GM23338 (cell line): ENCODE measurements around the gene CYBC1. TPM values are rescaled to one million over a fixed set of nuclear protein-coding genes. Genes with fewer than 3 reads are reported as not detected.

ENCODE experiments used
- ATAC-seq: fragments of 200-7000 bp; cut with Tn5 transposase; 3 replicates; pipeline ENCODE4 v1.9.1; 2020
- DNase-seq: peaks from one replicate; pipeline ENCODE4 v3.0.0-alpha.2; 2015; ENCODE audit warnings: low spot score
- H2AFZ ChIP-seq: fragments of 200-600 bp; sonication (generic); 2 replicates; pipeline ENCODE4 v1.8.0; 2016; ENCODE audit warnings: antibody characterized with exemption, mild to moderate bottlenecking, moderate library complexity
- H3F3A ChIP-seq: fragments of 200-600 bp; sonication (generic); replicated peaks from 2 replicates; pipeline ENCODE4 v1.8.0; 2017; ENCODE audit warnings: antibody characterized with exemption, mixed run types, low read depth
- H3K27ac ChIP-seq: fragments of 200-600 bp; sonication (generic); 2 replicates; pipeline ENCODE4 v1.6.1; 2016; ENCODE audit warnings: low read depth
- H3K27me3 ChIP-seq: fragments of 200-600 bp; sonication (generic); 2 replicates; pipeline ENCODE4 v1.8.0; 2016; ENCODE audit warnings: mild to moderate bottlenecking, mixed run types, moderate library complexity; ENCODE audit not compliant: insufficient read depth
- H3K36me3 ChIP-seq: fragments of 200-600 bp; sonication (generic); 2 replicates; pipeline ENCODE4 v1.8.0; 2016; ENCODE audit warnings: mild to moderate bottlenecking; ENCODE audit not compliant: insufficient read depth
- H3K4me1 ChIP-seq: fragments of 200-600 bp; sonication (generic); 2 replicates; pipeline ENCODE4 v1.8.0; 2016; ENCODE audit warnings: mild to moderate bottlenecking, moderate library complexity; ENCODE audit not compliant: insufficient read depth
- H3K4me2 ChIP-seq: fragments of 200-600 bp; sonication (generic); 2 replicates; pipeline ENCODE4 v1.7.1; 2017; ENCODE audit warnings: mixed run types
- H3K4me3 ChIP-seq: fragments of 200-600 bp; sonication (generic); 2 replicates; pipeline ENCODE4 v1.6.1; 2016; ENCODE audit warnings: mixed run types
- H3K79me2 ChIP-seq: fragments of 200-600 bp; sonication (generic); replicated peaks from 2 replicates; pipeline ENCODE4 v1.8.0; 2017; ENCODE audit warnings: mild to moderate bottlenecking; ENCODE audit not compliant: insufficient read depth
- H3K9me2 ChIP-seq: fragments of 200-600 bp; sonication (generic); 2 replicates; pipeline ENCODE4 v1.8.0; 2017; ENCODE audit not compliant: insufficient read depth
- H4K20me1 ChIP-seq: fragments of 200-600 bp; sonication (generic); replicated peaks from 2 replicates; pipeline ENCODE4 v1.8.0; 2017; ENCODE audit warnings: mild to moderate bottlenecking; ENCODE audit not compliant: insufficient read depth
- H3K27ac Mint-ChIP-seq: 2 replicates; pipeline ENCODE4 v1.8.0; 2020; ENCODE audit warnings: inconsistent platforms, mild to moderate bottlenecking, moderate library complexity, mixed read lengths
- H3K27me3 Mint-ChIP-seq: 3 replicates; pipeline ENCODE4 v1.8.0; 2022; ENCODE audit warnings: low read depth, mild to moderate bottlenecking, moderate library complexity, mixed read lengths, inconsistent platforms; ENCODE audit not compliant: insufficient read depth, poor library complexity
- H3K36me3 Mint-ChIP-seq: 3 replicates; pipeline ENCODE4 v1.8.0; 2021; ENCODE audit warnings: low read depth, mild to moderate bottlenecking, inconsistent platforms, moderate library complexity, mixed read lengths
- H3K4me1 Mint-ChIP-seq: 3 replicates; pipeline ENCODE4 v1.8.0; 2020; ENCODE audit warnings: mild to moderate bottlenecking, inconsistent platforms, mixed read lengths
- H3K4me3 Mint-ChIP-seq: 3 replicates; pipeline ENCODE4 v1.8.0; 2021; ENCODE audit warnings: moderate library complexity, mild to moderate bottlenecking, inconsistent platforms, mixed read lengths
- H3K9me3 Mint-ChIP-seq: 3 replicates; pipeline ENCODE4 v1.8.0; 2020; ENCODE audit warnings: moderate library complexity, mild to moderate bottlenecking, inconsistent platforms, mixed read lengths
- CREB1 ChIP-seq: fragments of 250-450 bp; sonication (Bioruptor Pico); IDR thresholded peaks from 2 replicates; pipeline ENCODE4 v1.5.0; 2020; ENCODE audit warnings: low read depth, mild to moderate bottlenecking, moderate library complexity
- EZH2phosphoT487 ChIP-seq: fragments of 200-600 bp; sonication (generic); IDR thresholded peaks from one replicate; pipeline ENCODE4 v1.8.1; 2018; ENCODE audit warnings: antibody characterized with exemption; ENCODE audit not compliant: unreplicated experiment
- JUNB ChIP-seq: IDR thresholded peaks from one replicate; pipeline ENCODE4 v1.6.1; 2016; ENCODE audit warnings: antibody characterized with exemption; ENCODE audit not compliant: unreplicated experiment
- NANOG ChIP-seq: IDR thresholded peaks from 2 replicates; pipeline ENCODE4 v1.6.1; 2016; ENCODE audit warnings: antibody characterized with exemption, borderline replicate concordance
- ZNF331 ChIP-seq: fragments of 250-450 bp; sonication (Bioruptor Pico); IDR thresholded peaks from 2 replicates; pipeline ENCODE4 v1.5.0; 2020; ENCODE audit warnings: low read depth, mild to moderate bottlenecking, moderate library complexity
- polyA plus RNA-seq: library from polyadenylated mRNA; unstranded; fragments of >200 nt; fragmentation: Nextera tagmentation; extraction: Ambion mirVana; gene quantifications from 2 replicates; pipeline ENCODE4 v1.2.1, GENCODE V29; 2016
- total RNA-seq: library from RNA; depleted of rRNA; stranded (reverse); fragments of >200 nt; shearing (Covaris generic); gene quantifications from 2 replicates; pipeline ENCODE4 v1.2.3, GENCODE V29; 2014
- TF ChIP-seq, protein P1 (sequence below): IDR thresholded peaks from one replicate; pipeline ENCODE4 v1.6.1; 2018; ENCODE audit warnings: antibody characterized with exemption; ENCODE audit not compliant: unreplicated experiment
- TF ChIP-seq, protein P2 (sequence below): fragments of 250-450 bp; sonication (Bioruptor Pico); IDR thresholded peaks from 2 replicates; pipeline ENCODE4 v1.5.0; 2020; ENCODE audit warnings: mild to moderate bottlenecking, moderate library complexity
- TF ChIP-seq, protein P3 (sequence below): IDR thresholded peaks from 2 replicates; pipeline ENCODE4 v1.6.1; 2016; ENCODE audit warnings: antibody characterized with exemption

CYBC1 gene
- total and polyA plus RNA-seq, 2 experiments from 2014 or later, result 24.7 to 72.4 TPM

DNA sequence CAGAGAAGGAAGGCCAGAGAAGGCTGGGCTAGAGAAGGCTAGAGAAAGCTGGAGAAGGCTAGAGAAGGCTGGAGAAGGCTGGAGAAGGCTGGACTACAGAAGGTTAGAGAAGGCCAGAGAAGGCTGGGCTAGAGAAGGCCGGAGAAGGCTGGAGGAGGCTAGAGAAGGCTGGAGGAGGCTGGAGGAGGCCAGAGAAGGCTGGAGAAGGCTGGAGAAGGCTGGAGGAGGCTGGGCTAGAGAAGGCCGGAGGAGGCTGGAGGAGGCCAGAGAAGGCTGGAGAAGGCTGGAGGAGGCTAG is 25.7 kb downstream of the CYBC1 start:
- Mint-ChIP-seq H3K27ac (no peak overlapping the region), H3K9me3 (peaks cover 25% of the 10 kb centered on the region), H3K27me3 (peaks cover 24% of the 10 kb centered on the region), H3K36me3 (peaks cover 44% of the 10 kb centered on the region), H3K4me1 (no peaks in the 10 kb centered on the region; the same call in 2 of the 3 replicates), H3K4me3 (no peak overlapping the region)
- Histone ChIP-seq H3K36me3 (no peaks in the 10 kb centered on the region), H3K4me3 (no peak overlapping the region), H3K27me3 (no peaks in the 10 kb centered on the region), H3K4me2 (no peak overlapping the region), H3K79me2 (no peaks in the 10 kb centered on the region), H3K4me1 (no peaks in the 10 kb centered on the region), H3F3A (no peaks in the 10 kb centered on the region; the same call in 1 of the 2 replicates), H2AFZ (no peak overlapping the region), H3K9me2 (no peaks in the 10 kb centered on the region), H3K27ac (no peak overlapping the region), H4K20me1 (no peaks in the 10 kb centered on the region; the same call in 1 of the 2 replicates)
- no peak for ATAC-seq
- TF ChIP-seq EZH2phosphoT487, result no peak
- no peak for TF ChIP-seq ZNF331 (CRISPR knock-in tag)
- TF ChIP-seq, protein P1, sequence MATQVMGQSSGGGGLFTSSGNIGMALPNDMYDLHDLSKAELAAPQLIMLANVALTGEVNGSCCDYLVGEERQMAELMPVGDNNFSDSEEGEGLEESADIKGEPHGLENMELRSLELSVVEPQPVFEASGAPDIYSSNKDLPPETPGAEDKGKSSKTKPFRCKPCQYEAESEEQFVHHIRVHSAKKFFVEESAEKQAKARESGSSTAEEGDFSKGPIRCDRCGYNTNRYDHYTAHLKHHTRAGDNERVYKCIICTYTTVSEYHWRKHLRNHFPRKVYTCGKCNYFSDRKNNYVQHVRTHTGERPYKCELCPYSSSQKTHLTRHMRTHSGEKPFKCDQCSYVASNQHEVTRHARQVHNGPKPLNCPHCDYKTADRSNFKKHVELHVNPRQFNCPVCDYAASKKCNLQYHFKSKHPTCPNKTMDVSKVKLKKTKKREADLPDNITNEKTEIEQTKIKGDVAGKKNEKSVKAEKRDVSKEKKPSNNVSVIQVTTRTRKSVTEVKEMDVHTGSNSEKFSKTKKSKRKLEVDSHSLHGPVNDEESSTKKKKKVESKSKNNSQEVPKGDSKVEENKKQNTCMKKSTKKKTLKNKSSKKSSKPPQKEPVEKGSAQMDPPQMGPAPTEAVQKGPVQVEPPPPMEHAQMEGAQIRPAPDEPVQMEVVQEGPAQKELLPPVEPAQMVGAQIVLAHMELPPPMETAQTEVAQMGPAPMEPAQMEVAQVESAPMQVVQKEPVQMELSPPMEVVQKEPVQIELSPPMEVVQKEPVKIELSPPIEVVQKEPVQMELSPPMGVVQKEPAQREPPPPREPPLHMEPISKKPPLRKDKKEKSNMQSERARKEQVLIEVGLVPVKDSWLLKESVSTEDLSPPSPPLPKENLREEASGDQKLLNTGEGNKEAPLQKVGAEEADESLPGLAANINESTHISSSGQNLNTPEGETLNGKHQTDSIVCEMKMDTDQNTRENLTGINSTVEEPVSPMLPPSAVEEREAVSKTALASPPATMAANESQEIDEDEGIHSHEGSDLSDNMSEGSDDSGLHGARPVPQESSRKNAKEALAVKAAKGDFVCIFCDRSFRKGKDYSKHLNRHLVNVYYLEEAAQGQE, result no peak
- no peak for TF ChIP-seq NANOG
- TF ChIP-seq CREB1 (CRISPR knock-in tag), result no peak
- TF ChIP-seq, protein P2, sequence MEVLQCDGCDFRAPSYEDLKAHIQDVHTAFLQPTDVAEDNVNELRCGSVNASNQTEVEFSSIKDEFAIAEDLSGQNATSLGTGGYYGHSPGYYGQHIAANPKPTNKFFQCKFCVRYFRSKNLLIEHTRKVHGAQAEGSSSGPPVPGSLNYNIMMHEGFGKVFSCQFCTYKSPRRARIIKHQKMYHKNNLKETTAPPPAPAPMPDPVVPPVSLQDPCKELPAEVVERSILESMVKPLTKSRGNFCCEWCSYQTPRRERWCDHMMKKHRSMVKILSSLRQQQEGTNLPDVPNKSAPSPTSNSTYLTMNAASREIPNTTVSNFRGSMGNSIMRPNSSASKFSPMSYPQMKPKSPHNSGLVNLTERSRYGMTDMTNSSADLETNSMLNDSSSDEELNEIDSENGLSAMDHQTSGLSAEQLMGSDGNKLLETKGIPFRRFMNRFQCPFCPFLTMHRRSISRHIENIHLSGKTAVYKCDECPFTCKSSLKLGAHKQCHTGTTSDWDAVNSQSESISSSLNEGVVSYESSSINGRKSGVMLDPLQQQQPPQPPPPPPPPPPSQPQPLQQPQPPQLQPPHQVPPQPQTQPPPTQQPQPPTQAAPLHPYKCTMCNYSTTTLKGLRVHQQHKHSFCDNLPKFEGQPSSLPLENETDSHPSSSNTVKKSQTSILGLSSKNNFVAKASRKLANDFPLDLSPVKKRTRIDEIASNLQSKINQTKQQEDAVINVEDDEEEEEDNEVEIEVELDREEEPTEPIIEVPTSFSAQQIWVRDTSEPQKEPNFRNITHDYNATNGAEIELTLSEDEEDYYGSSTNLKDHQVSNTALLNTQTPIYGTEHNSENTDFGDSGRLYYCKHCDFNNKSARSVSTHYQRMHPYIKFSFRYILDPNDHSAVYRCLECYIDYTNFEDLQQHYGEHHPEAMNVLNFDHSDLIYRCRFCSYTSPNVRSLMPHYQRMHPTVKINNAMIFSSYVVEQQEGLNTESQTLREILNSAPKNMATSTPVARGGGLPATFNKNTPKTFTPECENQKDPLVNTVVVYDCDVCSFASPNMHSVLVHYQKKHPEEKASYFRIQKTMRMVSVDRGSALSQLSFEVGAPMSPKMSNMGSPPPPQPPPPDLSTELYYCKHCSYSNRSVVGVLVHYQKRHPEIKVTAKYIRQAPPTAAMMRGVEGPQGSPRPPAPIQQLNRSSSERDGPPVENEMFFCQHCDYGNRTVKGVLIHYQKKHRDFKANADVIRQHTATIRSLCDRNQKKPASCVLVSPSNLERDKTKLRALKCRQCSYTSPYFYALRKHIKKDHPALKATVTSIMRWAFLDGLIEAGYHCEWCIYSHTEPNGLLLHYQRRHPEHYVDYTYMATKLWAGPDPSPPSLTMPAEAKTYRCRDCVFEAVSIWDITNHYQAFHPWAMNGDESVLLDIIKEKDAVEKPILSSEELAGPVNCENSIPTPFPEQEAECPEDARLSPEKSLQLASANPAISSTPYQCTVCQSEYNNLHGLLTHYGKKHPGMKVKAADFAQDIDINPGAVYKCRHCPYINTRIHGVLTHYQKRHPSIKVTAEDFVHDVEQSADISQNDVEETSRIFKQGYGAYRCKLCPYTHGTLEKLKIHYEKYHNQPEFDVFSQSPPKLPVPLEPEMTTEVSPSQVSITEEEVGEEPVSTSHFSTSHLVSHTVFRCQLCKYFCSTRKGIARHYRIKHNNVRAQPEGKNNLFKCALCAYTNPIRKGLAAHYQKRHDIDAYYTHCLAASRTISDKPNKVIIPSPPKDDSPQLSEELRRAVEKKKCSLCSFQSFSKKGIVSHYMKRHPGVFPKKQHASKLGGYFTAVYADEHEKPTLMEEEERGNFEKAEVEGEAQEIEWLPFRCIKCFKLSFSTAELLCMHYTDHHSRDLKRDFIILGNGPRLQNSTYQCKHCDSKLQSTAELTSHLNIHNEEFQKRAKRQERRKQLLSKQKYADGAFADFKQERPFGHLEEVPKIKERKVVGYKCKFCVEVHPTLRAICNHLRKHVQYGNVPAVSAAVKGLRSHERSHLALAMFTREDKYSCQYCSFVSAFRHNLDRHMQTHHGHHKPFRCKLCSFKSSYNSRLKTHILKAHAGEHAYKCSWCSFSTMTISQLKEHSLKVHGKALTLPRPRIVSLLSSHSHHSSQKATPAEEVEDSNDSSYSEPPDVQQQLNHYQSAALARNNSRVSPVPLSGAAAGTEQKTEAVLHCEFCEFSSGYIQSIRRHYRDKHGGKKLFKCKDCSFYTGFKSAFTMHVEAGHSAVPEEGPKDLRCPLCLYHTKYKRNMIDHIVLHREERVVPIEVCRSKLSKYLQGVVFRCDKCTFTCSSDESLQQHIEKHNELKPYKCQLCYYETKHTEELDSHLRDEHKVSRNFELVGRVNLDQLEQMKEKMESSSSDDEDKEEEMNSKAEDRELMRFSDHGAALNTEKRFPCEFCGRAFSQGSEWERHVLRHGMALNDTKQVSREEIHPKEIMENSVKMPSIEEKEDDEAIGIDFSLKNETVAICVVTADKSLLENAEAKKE (CRISPR knock-in tag), result no peak
- TF ChIP-seq, protein P3, sequence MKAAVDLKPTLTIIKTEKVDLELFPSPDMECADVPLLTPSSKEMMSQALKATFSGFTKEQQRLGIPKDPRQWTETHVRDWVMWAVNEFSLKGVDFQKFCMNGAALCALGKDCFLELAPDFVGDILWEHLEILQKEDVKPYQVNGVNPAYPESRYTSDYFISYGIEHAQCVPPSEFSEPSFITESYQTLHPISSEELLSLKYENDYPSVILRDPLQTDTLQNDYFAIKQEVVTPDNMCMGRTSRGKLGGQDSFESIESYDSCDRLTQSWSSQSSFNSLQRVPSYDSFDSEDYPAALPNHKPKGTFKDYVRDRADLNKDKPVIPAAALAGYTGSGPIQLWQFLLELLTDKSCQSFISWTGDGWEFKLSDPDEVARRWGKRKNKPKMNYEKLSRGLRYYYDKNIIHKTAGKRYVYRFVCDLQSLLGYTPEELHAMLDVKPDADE, result no peak
- no peak for TF ChIP-seq JUNB
- DNase-seq, result no peak
